Endothelial cell of umbilical vein (primary cell): ENCODE measurements around the gene OCRL.

Experiments used
- POLR2AphosphoS5 ChIP-seq: IDR thresholded peaks from 2 replicates; pipeline ENCODE4 v1.6.1; 2012; ENCODE audit warnings: low read depth, mild to moderate bottlenecking, control low read depth, low read length, moderate library complexity; ENCODE audit not compliant: insufficient read depth
- TF ChIP-seq, protein P1 (sequence below), 2 donors: IDR thresholded peaks; 1 replicate in 1 of 2; 2 replicates in 1 of 2; pipeline ENCODE4 v1.5.1; 2011; ENCODE audit warnings: low read length in 2 of 2, mild to moderate bottlenecking in 2 of 2, moderate library complexity in 2 of 2, control low read depth in 1 of 2, inconsistent platforms in 1 of 2, low read depth in 1 of 2; ENCODE audit not compliant: insufficient read depth in 1 of 2; ENCODE audit errors: extremely low read depth in 1 of 2

- TF ChIP-seq, protein P1, sequence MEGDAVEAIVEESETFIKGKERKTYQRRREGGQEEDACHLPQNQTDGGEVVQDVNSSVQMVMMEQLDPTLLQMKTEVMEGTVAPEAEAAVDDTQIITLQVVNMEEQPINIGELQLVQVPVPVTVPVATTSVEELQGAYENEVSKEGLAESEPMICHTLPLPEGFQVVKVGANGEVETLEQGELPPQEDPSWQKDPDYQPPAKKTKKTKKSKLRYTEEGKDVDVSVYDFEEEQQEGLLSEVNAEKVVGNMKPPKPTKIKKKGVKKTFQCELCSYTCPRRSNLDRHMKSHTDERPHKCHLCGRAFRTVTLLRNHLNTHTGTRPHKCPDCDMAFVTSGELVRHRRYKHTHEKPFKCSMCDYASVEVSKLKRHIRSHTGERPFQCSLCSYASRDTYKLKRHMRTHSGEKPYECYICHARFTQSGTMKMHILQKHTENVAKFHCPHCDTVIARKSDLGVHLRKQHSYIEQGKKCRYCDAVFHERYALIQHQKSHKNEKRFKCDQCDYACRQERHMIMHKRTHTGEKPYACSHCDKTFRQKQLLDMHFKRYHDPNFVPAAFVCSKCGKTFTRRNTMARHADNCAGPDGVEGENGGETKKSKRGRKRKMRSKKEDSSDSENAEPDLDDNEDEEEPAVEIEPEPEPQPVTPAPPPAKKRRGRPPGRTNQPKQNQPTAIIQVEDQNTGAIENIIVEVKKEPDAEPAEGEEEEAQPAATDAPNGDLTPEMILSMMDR (IDR thresholded peaks at IDR 0.05; ENCODE audit: extremely low read depth in 1 of 2, insufficient read depth in 1 of 2, low read depth in 1 of 2, low read length in 2 of 2): no peak
- TF ChIP-seq POLR2AphosphoS5: no peak
Measured at GRCh38 chrX:129495900-129496299, 44.2 kb upstream of the OCRL start.
